ENCODE measurements around the gene NIPAL1. TPM values are rescaled to one million over a fixed set of nuclear protein-coding genes. Genes with fewer than 3 reads are reported as not detected.
A peak's percentile ranks its signal among the peaks of the same experiment; 100 is the strongest.
"Not testable (repeated sequence)": the region's sequence is repeated elsewhere in the genome, so short reads cannot be mapped to it uniquely, and the experiment has no call there.

The NIPAL1 gene
- total RNA-seq, result 1 to 10 TPM; 1.6 to 1.8 TPM

DNA sequence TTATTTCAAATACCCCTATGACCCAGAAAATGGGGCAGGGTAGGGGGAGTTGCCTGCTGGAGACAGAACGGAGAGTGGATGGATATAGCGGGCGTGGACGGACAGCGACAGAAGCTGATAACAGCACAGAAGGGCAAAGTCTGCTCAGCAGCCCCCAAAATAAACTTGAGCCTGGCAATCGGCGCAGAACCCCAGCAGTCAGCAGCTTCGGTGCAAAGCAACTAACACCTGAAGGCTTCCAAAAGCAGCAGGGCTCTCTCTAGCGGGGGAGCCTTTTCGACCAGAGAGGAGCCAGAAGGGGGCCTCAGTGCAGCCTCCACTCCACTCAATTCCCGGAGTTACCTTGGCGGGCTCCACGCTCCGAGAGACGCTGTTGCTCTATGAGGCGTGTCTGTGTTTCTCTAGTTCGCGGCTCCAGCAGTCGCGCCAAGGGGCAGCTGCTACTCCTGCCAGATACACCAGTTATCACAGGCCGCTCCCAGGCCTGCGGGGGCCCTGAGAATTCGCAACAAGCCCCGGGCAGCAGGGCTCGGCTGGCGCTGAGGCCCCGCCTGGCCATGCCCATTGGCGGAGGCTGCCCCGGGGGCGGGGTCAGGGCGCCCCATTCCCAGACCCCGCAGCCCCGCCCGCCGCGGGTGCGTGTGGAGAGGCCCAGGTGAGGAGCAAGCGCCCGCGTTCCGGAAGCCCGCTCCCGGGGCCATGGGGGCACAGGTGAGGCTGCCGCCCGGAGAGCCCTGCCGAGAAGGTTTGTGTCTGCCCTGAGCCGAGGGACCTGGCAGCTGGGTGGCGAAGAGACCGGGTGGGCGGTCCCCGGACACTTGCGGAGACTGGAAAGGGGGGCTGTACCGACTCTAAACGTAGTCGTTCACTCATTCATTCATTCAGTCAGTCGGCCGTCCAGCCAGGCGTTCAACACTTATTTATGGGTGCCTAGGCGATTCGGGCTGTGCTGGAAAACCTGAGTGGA lies at the start of gene NIPAL1, which contains the start of gene CNGA1:
NIPAL1 (plus strand) TSS at position 632 of the 967 bp plus-strand sequence; CDS start at position 700, 68 bp downstream.
CNGA1 (minus strand) TSS at position 541 of the 967 bp plus-strand sequence. CDS start 63,992 bp downstream, outside the sequence.
- Mint-ChIP-seq H3K4me3 (peak within 1 kb of the TSS; percentile 76), H3K9me3 (ENCODE audit: low read depth) (peaks cover 2% of the 10 kb centered on the region), H3K27me3 (peaks cover 16% of the 10 kb centered on the region), H3K27ac (peak within 1 kb of the TSS; percentile 66), H3K4me1 (peaks cover 29% of the 10 kb centered on the region), H3K36me3 (ENCODE audit: low read depth) (no peaks in the 10 kb centered on the region)
- ChIA-PET CTCF (interaction anchor here (0.6 to 5.3 kb wide), 9 partner anchors 11 to 101 kb away, joined by 3 to 64 read pairs (median 3); no protein-coding TSS in a partner anchor), POLR2A (no interaction called here)
- intact Hi-C loops (cut with DNase I, micrococcal nuclease), result loop anchor here (1.0 to 5.0 kb wide), 5 partner anchors 20 to 324 kb away; partner anchors contain the start of genes NFXL1 (in 1 of the 2), SLAIN2 (in 1 of the 2) and TEC (in 1 of the 2)
- ATAC-seq (peak; percentile 86), DNase-seq (peak; percentile 80)

DNA sequence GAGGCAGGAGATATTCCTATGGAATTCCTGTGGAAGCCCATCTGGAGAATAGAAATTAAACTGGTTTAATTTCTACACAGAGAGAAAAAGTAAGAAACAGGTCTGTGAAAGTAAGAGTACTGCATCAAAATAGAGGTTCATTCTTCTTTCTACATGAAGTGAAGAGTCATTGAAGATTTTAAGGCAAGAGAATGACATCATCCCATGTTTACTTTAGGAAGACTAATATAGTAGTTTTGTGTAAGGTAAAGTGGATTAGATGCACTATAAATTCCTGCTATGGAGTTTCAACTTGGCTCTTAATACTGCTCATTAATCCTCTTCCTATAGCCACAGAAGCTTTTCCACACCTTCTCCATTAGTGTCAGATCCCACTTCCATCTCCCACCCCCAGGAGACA lies 47.7 kb upstream of the NIPAL1 start:
- H3K4me3 Mint-ChIP-seq, result no peak overlapping the region
- H3K9me3 Mint-ChIP-seq (ENCODE audit: low read depth), result no peaks in the 10 kb centered on the region
- no peak overlapping the region for H3K27ac Mint-ChIP-seq
- ATAC-seq (no peak), DNase-seq (no peak)
- intact Hi-C loops (cut with DNase I, micrococcal nuclease), result no loop called here
- ChIA-PET CTCF (no interaction called here), POLR2A (no interaction called here)
- peaks cover 2% of the 10 kb centered on the region for H3K27me3 Mint-ChIP-seq
- no peaks in the 10 kb centered on the region for H3K4me1 Mint-ChIP-seq
- no peaks in the 10 kb centered on the region for H3K36me3 Mint-ChIP-seq (ENCODE audit: low read depth)

DNA sequence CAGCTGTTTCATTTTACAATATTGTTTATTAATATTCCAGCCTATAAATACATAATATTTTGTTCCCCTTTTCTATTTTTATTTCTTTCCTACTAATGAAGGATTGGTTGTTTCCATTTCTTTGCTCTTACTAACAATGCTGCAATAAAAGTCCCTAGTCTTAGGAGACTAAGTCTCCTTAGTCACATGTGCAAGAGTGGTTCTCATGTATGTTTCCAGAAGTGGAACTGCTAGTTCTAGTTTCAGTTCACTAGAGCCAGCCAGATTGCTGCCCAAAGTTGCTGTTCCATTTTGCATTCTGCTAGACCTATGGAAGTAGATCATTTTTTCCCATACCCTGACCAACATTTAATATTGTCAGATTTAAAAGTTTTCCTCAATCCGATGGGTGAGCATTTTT lies 44.4 kb upstream of the NIPAL1 start:
- POLR2A ChIA-PET, result no interaction called here
- DNase-seq, result no peak

DNA sequence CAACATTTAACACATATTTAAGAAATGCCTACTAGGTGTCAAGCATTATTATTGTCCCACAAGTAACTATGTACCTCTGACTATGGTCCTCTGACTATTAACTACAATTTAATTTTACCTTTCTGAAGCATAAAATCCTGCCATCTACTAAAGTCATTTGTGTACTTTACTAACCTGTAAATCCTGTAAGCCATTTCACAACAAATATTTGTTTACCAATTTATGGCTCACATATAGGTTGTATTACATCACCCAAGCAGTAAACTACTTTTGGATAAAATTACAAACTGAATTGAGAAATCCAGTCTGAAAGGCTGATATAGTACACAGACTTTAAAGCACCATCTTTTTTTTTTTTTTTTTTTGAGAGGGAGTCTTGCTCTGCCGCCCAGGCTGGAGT lies 43.9 kb upstream of the NIPAL1 start:
- intact Hi-C loops (cut with DNase I, micrococcal nuclease), result no loop called here
- Mint-ChIP-seq H3K27me3 (peaks cover 2% of the 10 kb centered on the region), H3K27ac (no peak overlapping the region), H3K9me3 (ENCODE audit: low read depth) (no peaks in the 10 kb centered on the region), H3K4me1 (no peaks in the 10 kb centered on the region), H3K36me3 (ENCODE audit: low read depth) (no peaks in the 10 kb centered on the region), H3K4me3 (no peak overlapping the region)
- ChIA-PET CTCF (no interaction called here), POLR2A (no interaction called here)
- DNase-seq (no peak), ATAC-seq (no peak)

More for the DNA sequence above, 44.4 kb upstream of the NIPAL1 start:
- no peaks in the 10 kb centered on the region for H3K9me3 Mint-ChIP-seq (ENCODE audit: low read depth)
- ATAC-seq, result no peak
- CTCF ChIA-PET, result no interaction called here
- no peaks in the 10 kb centered on the region for H3K4me1 Mint-ChIP-seq
- H3K4me3 Mint-ChIP-seq, result no peak overlapping the region
- intact Hi-C loops (cut with DNase I, micrococcal nuclease), result no loop called here
- H3K27ac Mint-ChIP-seq, result no peak overlapping the region
- H3K27me3 Mint-ChIP-seq, result peaks cover 2% of the 10 kb centered on the region
- H3K36me3 Mint-ChIP-seq (ENCODE audit: low read depth), result no peaks in the 10 kb centered on the region

DNA sequence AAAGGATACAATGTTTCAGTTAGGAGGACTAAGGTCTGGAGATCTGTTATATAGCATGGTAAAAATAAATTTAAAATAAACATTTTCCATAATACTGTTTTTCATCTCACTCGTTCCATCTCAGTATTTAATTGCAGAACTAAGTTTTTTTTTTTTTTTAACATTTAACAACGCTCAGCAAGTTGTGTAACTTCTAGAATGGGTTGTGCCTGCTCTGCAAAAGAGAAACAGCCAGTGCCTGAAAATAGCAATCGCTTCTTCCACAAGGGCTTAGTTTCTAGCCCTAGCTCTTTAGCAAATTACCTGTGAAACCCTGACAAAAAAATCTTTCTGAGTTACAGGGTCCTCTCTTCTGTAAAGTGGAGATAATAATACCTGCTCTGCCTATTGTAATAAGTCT lies 42.0 kb upstream of the NIPAL1 start:
- intact Hi-C loops (cut with DNase I, micrococcal nuclease), result no loop called here
- H3K27ac Mint-ChIP-seq, result no peak overlapping the region
- ChIA-PET POLR2A (no interaction called here), CTCF (no interaction called here)
- no peaks in the 10 kb centered on the region for H3K4me1 Mint-ChIP-seq
- no peaks in the 10 kb centered on the region for H3K36me3 Mint-ChIP-seq (ENCODE audit: low read depth)
- H3K9me3 Mint-ChIP-seq (ENCODE audit: low read depth), result no peaks in the 10 kb centered on the region
- DNase-seq (no peak), ATAC-seq (no peak)
- peaks cover 2% of the 10 kb centered on the region for H3K27me3 Mint-ChIP-seq
- no peak overlapping the region for H3K4me3 Mint-ChIP-seq

DNA sequence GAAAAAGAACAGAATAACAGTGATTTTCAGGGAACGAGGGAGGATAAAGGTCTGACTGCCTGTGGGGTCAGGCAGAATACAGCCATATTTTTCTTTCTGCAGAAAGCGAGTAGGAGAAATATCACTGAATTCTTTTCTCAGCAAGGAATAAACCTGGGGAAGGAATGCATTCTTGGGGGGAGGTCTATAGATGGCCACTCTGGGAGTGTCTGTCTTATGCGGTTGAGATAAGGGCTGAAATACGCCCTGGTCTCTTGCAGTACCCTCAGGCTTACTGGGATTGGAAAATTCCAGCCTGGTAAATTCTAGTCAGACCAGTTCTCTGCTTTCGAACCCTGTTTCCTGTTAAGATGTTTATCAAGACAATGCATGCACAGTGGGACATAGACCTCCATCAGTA lies 26.4 kb upstream of the NIPAL1 start:
- ATAC-seq, result no peak
- intact Hi-C loops (cut with DNase I, micrococcal nuclease), result no loop called here

DNA sequence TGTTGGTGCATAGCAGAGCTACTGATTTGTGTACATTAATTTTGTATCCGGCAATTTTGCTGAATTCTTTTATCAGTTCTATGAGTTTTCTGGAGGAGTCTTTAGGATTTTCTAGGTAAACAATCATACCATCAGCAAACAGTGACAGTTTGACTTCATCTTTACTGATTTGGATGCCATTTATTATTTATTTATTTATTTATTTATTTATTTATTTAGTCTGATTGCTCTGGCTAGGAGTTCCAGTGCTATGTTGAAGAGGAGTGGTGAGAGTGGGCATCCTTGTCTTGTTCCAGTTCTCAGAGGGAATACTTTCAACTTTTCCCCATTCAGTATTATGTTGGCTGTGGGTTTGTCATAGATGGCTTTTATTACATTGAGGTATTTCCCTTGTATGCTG lies 24.1 kb upstream of the NIPAL1 start:
- H3K36me3 Mint-ChIP-seq (ENCODE audit: low read depth); ATAC-seq; H3K27me3 Mint-ChIP-seq; intact Hi-C loops (cut with DNase I, micrococcal nuclease); H3K4me3 Mint-ChIP-seq; H3K4me1 Mint-ChIP-seq; POLR2A ChIA-PET; H3K27ac Mint-ChIP-seq; DNase-seq: not testable (repeated sequence)
- H3K9me3 Mint-ChIP-seq (ENCODE audit: low read depth), result peaks cover 20% of the 10 kb centered on the region
- CTCF ChIA-PET, result interaction anchor here (1.0 kb wide), 1 partner anchor 95 kb away, joined by 4 read pairs; no protein-coding TSS in a partner anchor

More for the DNA sequence above, 26.4 kb upstream of the NIPAL1 start:
- Mint-ChIP-seq H3K9me3 (ENCODE audit: low read depth) (peaks cover 20% of the 10 kb centered on the region), H3K4me1 (peaks cover 2% of the 10 kb centered on the region), H3K27ac (no peak overlapping the region), H3K4me3 (no peak overlapping the region), H3K36me3 (ENCODE audit: low read depth) (no peaks in the 10 kb centered on the region), H3K27me3 (peaks cover 10% of the 10 kb centered on the region)
- CTCF ChIA-PET, result no interaction called here
- DNase-seq, result no peak
- POLR2A ChIA-PET, result no interaction called here

DNA sequence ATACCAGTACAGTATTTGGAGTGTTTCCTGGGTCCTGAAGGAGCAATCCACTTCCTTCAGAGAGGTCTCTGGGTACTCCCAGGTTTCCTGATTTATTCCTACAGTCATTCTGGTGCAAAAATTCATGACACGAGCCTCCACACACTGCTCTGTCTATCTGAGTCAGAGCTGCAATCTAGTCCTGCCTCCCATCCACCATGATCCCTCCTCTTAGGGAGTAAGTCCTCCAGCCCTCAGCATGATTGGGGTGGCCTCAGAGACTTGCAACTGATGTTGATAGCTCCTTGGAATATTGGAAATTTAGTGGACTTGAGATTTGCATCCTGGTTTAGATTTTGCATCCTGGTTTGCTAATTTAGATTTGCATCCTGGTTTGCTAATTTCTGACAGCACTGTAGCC lies 20.6 kb upstream of the NIPAL1 start:
- Mint-ChIP-seq H3K36me3 (ENCODE audit: low read depth) (no peaks in the 10 kb centered on the region), H3K27me3 (peaks cover 5% of the 10 kb centered on the region), H3K4me1 (peaks cover 2% of the 10 kb centered on the region), H3K27ac (no peak overlapping the region), H3K9me3 (ENCODE audit: low read depth) (peaks cover 15% of the 10 kb centered on the region), H3K4me3 (no peak overlapping the region)
- intact Hi-C loops (cut with DNase I, micrococcal nuclease), result no loop called here
- POLR2A ChIA-PET, result no interaction called here
- CTCF ChIA-PET, result interaction anchor here (0.6 to 1.2 kb wide), 2 partner anchors 10 to 46 kb away, joined by 3 to 4 read pairs; no protein-coding TSS in a partner anchor
- DNase-seq (no peak), ATAC-seq (no peak)

DNA sequence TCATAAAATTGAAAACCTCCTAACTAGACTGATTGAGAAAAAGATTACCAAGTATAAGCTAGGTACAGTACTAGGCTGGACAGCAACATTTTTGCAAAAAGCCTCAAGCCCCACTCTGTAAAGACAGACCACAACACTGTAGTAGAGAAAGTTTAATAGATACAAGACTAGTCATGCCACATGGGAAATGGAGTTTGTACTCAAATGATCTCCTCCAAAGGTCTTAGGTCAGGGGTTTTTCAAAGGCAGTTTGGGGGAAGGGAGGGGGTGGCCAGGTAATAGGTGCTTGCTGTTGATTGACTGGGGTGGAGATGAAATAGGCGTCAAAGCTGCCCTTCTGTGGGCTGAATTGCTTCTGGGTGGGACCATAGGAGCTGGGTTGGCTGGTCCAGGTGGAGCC lies 14.3 kb upstream of the NIPAL1 start:
- intact Hi-C loops (cut with DNase I, micrococcal nuclease), result loop anchor here in 1 of 2 experiments (2.0 kb wide), 1 partner anchor 139 kb away; no protein-coding TSS in a partner anchor
- H3K36me3 Mint-ChIP-seq (ENCODE audit: low read depth), result no peaks in the 10 kb centered on the region
- H3K27me3 Mint-ChIP-seq, result peaks cover 5% of the 10 kb centered on the region
- no peak overlapping the region for H3K4me3 Mint-ChIP-seq
- H3K27ac Mint-ChIP-seq, result no peak overlapping the region
- H3K9me3 Mint-ChIP-seq (ENCODE audit: low read depth), result peaks cover 14% of the 10 kb centered on the region
- CTCF ChIA-PET, result interaction anchor here (0.6 to 7.2 kb wide), 13 partner anchors 9 to 454 kb away, joined by 3 to 74 read pairs (median 3); no protein-coding TSS in a partner anchor
- POLR2A ChIA-PET, result no interaction called here
- H3K4me1 Mint-ChIP-seq, result no peaks in the 10 kb centered on the region
- DNase-seq (no peak), ATAC-seq (no peak)

DNA sequence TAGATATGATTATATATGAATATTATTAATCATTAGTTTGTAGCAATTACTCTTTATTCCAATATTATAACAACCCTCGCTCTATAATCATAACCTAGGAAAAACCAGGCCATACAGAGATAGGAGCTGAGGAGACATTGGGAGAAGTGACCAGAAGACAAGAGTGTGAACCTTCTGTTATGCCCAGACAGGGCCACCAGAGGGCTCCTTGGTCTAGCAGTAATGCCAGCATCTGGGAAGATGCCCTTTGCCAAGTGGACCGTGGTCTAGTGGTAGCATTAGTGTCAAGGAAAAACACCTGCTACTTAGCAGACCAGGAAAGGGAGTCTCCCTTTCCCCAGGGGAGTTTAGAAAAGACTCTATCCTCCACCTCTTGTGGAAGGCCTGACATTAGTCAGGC lies 13.0 kb upstream of the NIPAL1 start:
- peak; percentile 35 for DNase-seq
- H3K27me3 Mint-ChIP-seq; H3K27ac Mint-ChIP-seq; H3K4me1 Mint-ChIP-seq; H3K36me3 Mint-ChIP-seq (ENCODE audit: low read depth); H3K4me3 Mint-ChIP-seq; ATAC-seq; POLR2A ChIA-PET: not testable (repeated sequence)
- H3K9me3 Mint-ChIP-seq (ENCODE audit: low read depth), result peaks cover 10% of the 10 kb centered on the region
- intact Hi-C loops (cut with DNase I, micrococcal nuclease), result loop anchor here (1.0 to 2.0 kb wide), 3 partner anchors 43 to 137 kb away; no protein-coding TSS in a partner anchor
- CTCF ChIA-PET, result interaction anchor here (0.7 to 7.2 kb wide), 6 partner anchors 31 to 374 kb away, joined by 3 to 74 read pairs (median 4); no protein-coding TSS in a partner anchor

DNA sequence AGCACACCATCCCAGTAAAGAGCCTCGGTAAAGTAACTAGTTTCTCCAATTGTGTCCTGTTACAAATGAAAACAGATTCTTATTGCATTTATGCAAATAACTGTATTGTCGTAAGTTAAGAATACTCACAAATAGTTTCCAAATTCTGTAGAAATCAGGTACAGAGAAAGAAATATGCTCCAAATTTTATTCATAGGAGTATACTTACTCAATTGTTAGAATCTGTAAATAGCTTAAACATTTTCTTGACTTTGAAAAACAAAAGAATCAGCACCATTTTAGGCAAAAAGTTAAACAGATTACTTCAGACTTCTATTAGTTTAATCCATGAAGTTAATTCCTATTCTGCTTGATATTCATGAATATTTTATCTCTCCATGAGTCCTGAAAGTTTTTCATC lies 10.8 kb upstream of the NIPAL1 start:
- ChIA-PET CTCF (no interaction called here), POLR2A (no interaction called here)
- Mint-ChIP-seq H3K9me3 (ENCODE audit: low read depth) (peaks cover 8% of the 10 kb centered on the region), H3K27me3 (no peaks in the 10 kb centered on the region), H3K36me3 (ENCODE audit: low read depth) (no peaks in the 10 kb centered on the region), H3K4me3 (no peak overlapping the region), H3K27ac (no peak overlapping the region), H3K4me1 (no peaks in the 10 kb centered on the region)
- DNase-seq (no peak), ATAC-seq (no peak)
- intact Hi-C loops (cut with DNase I, micrococcal nuclease), result no loop called here
